ENCODE data around the gene KCNH3. TPM values are rescaled to one million over a fixed set of nuclear protein-coding genes. Genes with fewer than 3 reads are reported as not detected.

KCNH3 gene
- total and polyA plus RNA-seq, 10 of the 15 experiments (the other 5 are each of a cell fraction or from before 2014, with no cell fraction given) = 0.03 to 0.45 (median 0.08) TPM; not detected in 5

GRCh38 chr12:49553512-49554088 lies 14.8 kb downstream of the KCNH3 start (continued):
- TF ChIP-seq, protein P1, sequence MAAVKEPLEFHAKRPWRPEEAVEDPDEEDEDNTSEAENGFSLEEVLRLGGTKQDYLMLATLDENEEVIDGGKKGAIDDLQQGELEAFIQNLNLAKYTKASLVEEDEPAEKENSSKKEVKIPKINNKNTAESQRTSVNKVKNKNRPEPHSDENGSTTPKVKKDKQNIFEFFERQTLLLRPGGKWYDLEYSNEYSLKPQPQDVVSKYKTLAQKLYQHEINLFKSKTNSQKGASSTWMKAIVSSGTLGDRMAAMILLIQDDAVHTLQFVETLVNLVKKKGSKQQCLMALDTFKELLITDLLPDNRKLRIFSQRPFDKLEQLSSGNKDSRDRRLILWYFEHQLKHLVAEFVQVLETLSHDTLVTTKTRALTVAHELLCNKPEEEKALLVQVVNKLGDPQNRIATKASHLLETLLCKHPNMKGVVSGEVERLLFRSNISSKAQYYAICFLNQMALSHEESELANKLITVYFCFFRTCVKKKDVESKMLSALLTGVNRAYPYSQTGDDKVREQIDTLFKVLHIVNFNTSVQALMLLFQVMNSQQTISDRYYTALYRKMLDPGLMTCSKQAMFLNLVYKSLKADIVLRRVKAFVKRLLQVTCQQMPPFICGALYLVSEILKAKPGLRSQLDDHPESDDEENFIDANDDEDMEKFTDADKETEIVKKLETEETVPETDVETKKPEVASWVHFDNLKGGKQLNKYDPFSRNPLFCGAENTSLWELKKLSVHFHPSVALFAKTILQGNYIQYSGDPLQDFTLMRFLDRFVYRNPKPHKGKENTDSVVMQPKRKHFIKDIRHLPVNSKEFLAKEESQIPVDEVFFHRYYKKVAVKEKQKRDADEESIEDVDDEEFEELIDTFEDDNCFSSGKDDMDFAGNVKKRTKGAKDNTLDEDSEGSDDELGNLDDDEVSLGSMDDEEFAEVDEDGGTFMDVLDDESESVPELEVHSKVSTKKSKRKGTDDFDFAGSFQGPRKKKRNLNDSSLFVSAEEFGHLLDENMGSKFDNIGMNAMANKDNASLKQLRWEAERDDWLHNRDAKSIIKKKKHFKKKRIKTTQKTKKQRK (IDR thresholded peaks at IDR 0.05; ENCODE audit: low read depth, low read length) = no peak
- TF ChIP-seq SUPT20H (IDR thresholded peaks at IDR 0.05; ENCODE audit: borderline replicate concordance, control insufficient read depth, low read depth, low read length) (no peak), CHD2 (IDR thresholded peaks at IDR 0.05; ENCODE audit: borderline replicate concordance, low read depth, low read length) (no peak), ZNF274 (IDR thresholded peaks at IDR 0.05; ENCODE audit: insufficient read depth, insufficient read length) (no peak), SMC3 (IDR thresholded peaks at IDR 0.05; ENCODE audit: borderline replicate concordance, low read length) (peak; percentile 76), PML (IDR thresholded peaks at IDR 0.05; ENCODE audit: low read length) (no peak), JUND (IDR thresholded peaks at IDR 0.05; ENCODE audit: low read depth, low read length) (no peak), PBX3 (IDR thresholded peaks at IDR 0.05; ENCODE audit: insufficient replicate concordance, low read depth, low read length) (no peak), KDM1A (IDR thresholded peaks at IDR 0.05; ENCODE audit: borderline replicate concordance) (no peak), KAT2A (conservative IDR thresholded peaks at IDR 0.05; ENCODE audit: control insufficient read depth, low read depth, low read length) (no peak), MEF2B (IDR thresholded peaks at IDR 0.05; ENCODE audit: partially characterized antibody, poor library complexity, severe bottlenecking) (no peak), TCF3 (IDR thresholded peaks at IDR 0.05; ENCODE audit: borderline replicate concordance, insufficient read depth, low read depth, low read length) (no peak), ZNF622 (IDR thresholded peaks at IDR 0.05) (no peak), EGR1 (IDR thresholded peaks at IDR 0.05; ENCODE audit: borderline replicate concordance in 1 of 2, low read depth in 2 of 2, low read length in 2 of 2) (no peak), CHD4 (IDR thresholded peaks at IDR 0.05) (no peak), ASH2L (IDR thresholded peaks at IDR 0.05; ENCODE audit: borderline replicate concordance, low read depth) (no peak)
- TF ChIP-seq, protein P2, sequence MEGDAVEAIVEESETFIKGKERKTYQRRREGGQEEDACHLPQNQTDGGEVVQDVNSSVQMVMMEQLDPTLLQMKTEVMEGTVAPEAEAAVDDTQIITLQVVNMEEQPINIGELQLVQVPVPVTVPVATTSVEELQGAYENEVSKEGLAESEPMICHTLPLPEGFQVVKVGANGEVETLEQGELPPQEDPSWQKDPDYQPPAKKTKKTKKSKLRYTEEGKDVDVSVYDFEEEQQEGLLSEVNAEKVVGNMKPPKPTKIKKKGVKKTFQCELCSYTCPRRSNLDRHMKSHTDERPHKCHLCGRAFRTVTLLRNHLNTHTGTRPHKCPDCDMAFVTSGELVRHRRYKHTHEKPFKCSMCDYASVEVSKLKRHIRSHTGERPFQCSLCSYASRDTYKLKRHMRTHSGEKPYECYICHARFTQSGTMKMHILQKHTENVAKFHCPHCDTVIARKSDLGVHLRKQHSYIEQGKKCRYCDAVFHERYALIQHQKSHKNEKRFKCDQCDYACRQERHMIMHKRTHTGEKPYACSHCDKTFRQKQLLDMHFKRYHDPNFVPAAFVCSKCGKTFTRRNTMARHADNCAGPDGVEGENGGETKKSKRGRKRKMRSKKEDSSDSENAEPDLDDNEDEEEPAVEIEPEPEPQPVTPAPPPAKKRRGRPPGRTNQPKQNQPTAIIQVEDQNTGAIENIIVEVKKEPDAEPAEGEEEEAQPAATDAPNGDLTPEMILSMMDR (IDR thresholded peaks at IDR 0.05 in 2 of 3, conservative IDR thresholded peaks at IDR 0.05 in 1 of 3; ENCODE audit: control insufficient read depth in 2 of 3, extremely low read depth in 1 of 3, insufficient read depth in 1 of 3, low read depth in 3 of 3, low read length in 3 of 3) = peak; percentile 57 to 89 (median 58); a peak in 5 of 6 replicates
- TF ChIP-seq, protein P3, sequence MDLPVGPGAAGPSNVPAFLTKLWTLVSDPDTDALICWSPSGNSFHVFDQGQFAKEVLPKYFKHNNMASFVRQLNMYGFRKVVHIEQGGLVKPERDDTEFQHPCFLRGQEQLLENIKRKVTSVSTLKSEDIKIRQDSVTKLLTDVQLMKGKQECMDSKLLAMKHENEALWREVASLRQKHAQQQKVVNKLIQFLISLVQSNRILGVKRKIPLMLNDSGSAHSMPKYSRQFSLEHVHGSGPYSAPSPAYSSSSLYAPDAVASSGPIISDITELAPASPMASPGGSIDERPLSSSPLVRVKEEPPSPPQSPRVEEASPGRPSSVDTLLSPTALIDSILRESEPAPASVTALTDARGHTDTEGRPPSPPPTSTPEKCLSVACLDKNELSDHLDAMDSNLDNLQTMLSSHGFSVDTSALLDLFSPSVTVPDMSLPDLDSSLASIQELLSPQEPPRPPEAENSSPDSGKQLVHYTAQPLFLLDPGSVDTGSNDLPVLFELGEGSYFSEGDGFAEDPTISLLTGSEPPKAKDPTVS (IDR thresholded peaks at IDR 0.05; ENCODE audit: low read depth, low read length) = peak; percentile 58; the same call in 1 of the 2 replicates
